Activated gamma-delta T cell treated with Interleukin-2 at 50 U/mL for 16 hours (primary cell): ENCODE measurements around the gene TMEM143.

Source experiments
- DNase-seq: peaks from one replicate; pipeline ENCODE4 v3.0.0-alpha.2; 2020

The TMEM143 gene

GRCh38 chr19:48290771-48291488 lies 72.8 kb downstream of the TMEM143 start:
- DNase-seq: peak; percentile 57

GRCh38 chr19:48290401-48290770 lies 73.4 kb downstream of the TMEM143 start:
- no peak for DNase-seq

GRCh38 chr19:48287748-48288147 lies 76.0 kb downstream of the TMEM143 start:
- no peak for DNase-seq

GRCh38 chr19:48284896-48285295 lies 78.8 kb downstream of the TMEM143 start:
- DNase-seq: no peak

GRCh38 chr19:48283908-48284307 lies 79.8 kb downstream of the TMEM143 start:
- no peak for DNase-seq
